Measurements from ENCODE around the gene JCAD.
"Not testable (repeated sequence)": the region's sequence is repeated elsewhere in the genome, so short reads cannot be mapped to it uniquely, and the experiment has no call there.

Gene JCAD, protein sequence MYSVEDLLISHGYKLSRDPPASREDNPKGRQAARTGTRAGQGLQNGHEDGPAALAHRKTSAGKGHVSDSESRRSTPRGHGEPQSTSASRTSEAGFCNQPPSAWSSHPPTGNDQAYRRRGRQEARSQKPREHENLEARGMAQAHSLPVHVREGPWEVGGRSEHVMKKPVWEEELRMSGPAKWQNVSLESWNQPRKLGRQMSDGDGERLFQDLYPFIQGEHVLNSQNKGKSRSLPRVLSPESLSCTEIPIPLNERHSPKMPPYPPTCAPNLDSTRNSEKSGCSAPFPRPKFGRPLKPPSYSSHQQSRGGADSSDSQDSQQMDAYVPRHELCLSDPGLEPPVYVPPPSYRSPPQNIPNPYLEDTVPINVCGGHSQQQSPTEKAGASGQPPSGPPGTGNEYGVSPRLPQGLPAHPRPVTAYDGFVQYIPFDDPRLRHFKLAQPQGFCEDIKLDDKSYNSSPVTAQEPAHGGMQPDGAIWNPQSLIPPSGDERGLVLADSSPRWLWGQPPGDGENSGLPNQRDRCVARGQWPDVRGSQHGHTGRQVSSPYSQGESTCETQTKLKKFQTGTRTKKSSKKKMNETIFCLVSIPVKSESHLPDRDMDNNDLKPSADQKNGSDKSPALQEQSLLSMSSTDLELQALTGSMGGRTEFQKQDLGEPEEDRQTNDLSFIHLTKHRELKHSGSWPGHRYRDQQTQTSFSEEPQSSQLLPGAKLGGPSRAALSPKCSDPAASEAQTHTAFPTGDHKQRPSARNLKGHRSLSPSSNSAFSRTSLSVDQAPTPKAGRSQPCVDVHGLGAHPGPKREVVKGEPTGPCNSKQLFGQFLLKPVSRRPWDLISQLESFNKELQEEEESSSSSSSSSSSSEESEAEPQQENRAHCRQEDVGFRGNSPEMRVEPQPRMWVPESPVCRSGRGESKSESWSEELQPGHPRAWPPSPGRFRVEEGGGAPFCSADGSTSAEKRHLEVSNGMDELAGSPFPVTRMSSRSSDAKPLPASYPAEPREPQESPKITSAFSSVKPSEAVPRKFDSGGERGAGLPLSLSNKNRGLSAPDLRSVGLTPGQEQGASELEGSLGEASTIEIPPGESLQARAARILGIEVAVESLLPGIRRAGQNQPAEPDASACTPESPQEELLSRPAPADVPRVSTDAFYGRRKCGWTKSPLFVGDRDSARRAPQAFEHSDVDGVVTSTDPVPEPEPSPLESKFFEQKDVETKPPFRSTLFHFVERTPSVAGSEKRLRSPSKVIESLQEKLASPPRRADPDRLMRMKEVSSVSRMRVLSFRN (N-terminal part only)

DNA sequence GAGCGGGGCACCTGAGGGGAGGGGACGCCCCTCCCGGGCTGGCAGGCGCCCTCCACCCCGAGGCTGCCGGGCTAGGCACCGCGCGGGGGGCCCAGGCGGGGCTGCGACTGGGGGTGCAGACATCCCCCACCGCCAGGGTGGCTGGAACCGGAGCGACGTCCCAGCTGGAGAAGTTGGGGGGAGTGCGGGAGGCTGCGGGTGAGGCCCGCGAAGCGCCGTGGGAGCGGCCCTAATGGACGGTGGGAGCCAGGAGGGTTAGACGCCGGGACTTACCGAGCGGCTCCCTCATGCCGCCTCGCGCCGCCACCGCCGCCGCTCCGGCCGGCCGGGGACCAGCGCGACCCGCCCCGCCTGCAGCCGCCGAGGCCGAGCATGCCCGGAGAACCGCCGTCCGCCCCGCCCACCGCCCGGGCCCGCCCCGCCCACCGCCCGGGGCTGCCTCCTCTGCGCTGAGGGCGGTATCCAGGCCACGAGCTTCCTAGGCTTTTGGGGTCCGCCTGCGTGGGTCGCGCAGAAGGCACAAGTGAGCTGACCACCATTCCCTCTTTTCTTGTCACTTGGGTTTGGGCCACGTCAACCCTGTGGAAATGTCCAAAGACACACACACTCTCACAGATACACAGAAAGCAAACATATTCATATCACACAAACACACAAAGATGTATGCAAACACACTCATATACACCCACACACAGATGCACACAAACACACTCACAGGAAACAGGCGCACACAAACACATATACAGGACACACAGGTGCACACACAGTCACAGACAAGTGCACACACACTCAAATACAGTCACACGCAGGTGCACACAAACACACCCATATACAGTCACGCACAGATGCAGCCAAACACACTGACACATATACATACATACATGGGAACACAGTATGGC is at the start of gene JCAD:
Gene JCAD (minus strand): TSS at position 378 of the 899 bp plus-strand sequence. CDS start 11,774 bp downstream, outside the sequence.
- Histone ChIP-seq H3K4me2 (peak within 1 kb of the TSS; percentile 63), H3K27me3 (ENCODE audit: insufficient read depth, low read depth) (no peaks in the 10 kb centered on the region), H3K36me3 (ENCODE audit: insufficient read depth) (no peaks in the 10 kb centered on the region), H3K9ac (no peak within 1 kb of the TSS), H3K4me1 (ENCODE audit: low read depth, poor library complexity, severe bottlenecking) (no peaks in the 10 kb centered on the region), H3K79me2 (ENCODE audit: insufficient read depth, low read depth) (no peaks in the 10 kb centered on the region), H3K4me3 (IDR thresholded peaks at IDR 0.05; ENCODE audit: insufficient read depth, low read depth, low read length) (no peak within 1 kb of the TSS), H3K27ac (no peak within 1 kb of the TSS), H2AFZ (ENCODE audit: low read depth) (peak within 1 kb of the TSS; percentile 96), H4K20me1 (ENCODE audit: insufficient read depth) (no peaks in the 10 kb centered on the region)
- TF ChIP-seq, protein P1, sequence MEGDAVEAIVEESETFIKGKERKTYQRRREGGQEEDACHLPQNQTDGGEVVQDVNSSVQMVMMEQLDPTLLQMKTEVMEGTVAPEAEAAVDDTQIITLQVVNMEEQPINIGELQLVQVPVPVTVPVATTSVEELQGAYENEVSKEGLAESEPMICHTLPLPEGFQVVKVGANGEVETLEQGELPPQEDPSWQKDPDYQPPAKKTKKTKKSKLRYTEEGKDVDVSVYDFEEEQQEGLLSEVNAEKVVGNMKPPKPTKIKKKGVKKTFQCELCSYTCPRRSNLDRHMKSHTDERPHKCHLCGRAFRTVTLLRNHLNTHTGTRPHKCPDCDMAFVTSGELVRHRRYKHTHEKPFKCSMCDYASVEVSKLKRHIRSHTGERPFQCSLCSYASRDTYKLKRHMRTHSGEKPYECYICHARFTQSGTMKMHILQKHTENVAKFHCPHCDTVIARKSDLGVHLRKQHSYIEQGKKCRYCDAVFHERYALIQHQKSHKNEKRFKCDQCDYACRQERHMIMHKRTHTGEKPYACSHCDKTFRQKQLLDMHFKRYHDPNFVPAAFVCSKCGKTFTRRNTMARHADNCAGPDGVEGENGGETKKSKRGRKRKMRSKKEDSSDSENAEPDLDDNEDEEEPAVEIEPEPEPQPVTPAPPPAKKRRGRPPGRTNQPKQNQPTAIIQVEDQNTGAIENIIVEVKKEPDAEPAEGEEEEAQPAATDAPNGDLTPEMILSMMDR (conservative IDR thresholded peaks at IDR 0.05; ENCODE audit: low read depth, low read length) = no peak

DNA sequence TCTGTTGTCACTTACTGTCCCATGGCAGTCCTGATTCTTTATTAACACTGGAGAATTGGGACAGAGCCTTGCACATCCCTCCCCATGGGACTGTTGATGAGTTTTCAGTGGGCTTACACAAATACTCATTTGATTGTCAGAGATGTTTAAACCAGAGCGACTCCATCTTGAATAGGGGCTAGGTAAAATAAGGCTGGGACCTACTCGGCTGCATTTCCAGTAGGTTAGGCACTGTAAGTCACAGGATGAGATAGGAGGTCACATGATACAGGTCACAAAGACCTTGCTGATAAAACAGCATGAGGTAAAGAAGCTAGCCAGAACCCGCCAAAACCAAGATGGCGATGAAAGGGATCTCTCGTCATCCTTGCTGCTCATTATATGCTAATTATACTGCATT is 47.6 kb upstream of the JCAD start:
- TF ChIP-seq, protein P1 (conservative IDR thresholded peaks at IDR 0.05; ENCODE audit: low read depth, low read length) = no peak

DNA sequence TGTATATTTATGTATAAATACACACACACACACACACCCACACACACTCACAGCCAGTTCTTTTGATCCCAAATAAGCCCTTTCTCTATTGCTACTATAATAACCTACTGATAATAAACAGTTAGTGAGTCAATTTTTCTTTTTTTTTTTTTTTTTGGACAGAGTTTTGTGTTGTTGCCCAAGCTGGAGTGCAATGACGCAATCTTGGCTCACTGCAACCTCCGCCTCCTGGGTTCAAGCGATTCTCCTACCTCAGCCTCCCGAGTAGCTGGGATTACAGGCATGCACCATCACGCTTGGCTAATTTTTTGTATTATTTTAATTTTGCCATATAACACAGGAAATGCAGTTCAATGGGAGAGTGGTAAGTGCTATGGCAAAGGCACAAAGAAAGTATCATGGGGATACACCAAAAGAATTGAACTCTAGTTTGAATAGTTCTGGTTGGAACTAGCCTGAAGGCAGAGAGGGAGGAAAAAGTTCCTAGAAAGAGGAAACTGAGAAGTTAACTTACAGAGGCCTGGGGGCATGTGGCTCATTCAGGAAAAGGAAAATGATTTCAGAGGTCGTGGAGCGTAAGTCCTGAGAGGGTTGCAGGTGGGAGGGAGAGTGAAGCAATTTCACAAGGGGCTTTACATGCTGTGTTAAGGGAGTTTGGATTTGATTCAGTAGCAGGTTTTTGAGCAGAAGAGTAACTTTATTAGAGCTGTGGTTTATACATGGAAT is 44.4 kb upstream of the JCAD start:
- Histone ChIP-seq H4K20me1 (ENCODE audit: insufficient read depth) (no peaks in the 10 kb centered on the region), H3K27ac (no peak overlapping the region), H3K36me3 (ENCODE audit: insufficient read depth) (no peaks in the 10 kb centered on the region), H3K4me3 (IDR thresholded peaks at IDR 0.05; ENCODE audit: insufficient read depth, low read depth, low read length) (no peak overlapping the region), H3K79me2 (ENCODE audit: insufficient read depth, low read depth) (no peaks in the 10 kb centered on the region), H3K4me2 (no peak overlapping the region), H3K4me1 (ENCODE audit: low read depth, poor library complexity, severe bottlenecking) (no peaks in the 10 kb centered on the region), H2AFZ (ENCODE audit: low read depth) (no peak overlapping the region), H3K9ac (no peak overlapping the region), H3K27me3 (ENCODE audit: insufficient read depth, low read depth) (no peaks in the 10 kb centered on the region)
- TF ChIP-seq, protein P1 (conservative IDR thresholded peaks at IDR 0.05; ENCODE audit: low read depth, low read length) = no peak

More for the DNA sequence above, 47.6 kb upstream of the JCAD start:
- no peak overlapping the region for H3K9ac ChIP-seq
- H2AFZ ChIP-seq (ENCODE audit: low read depth) = no peak overlapping the region
- H3K4me3 ChIP-seq (IDR thresholded peaks at IDR 0.05; ENCODE audit: insufficient read depth, low read depth, low read length) = no peak overlapping the region
- H3K27ac ChIP-seq = no peak overlapping the region
- H3K36me3 ChIP-seq (ENCODE audit: insufficient read depth) = no peaks in the 10 kb centered on the region
- no peaks in the 10 kb centered on the region for H3K4me1 ChIP-seq (ENCODE audit: low read depth, poor library complexity, severe bottlenecking)
- H4K20me1 ChIP-seq (ENCODE audit: insufficient read depth) = no peaks in the 10 kb centered on the region
- no peak overlapping the region for H3K4me2 ChIP-seq
- no peaks in the 10 kb centered on the region for H3K27me3 ChIP-seq (ENCODE audit: insufficient read depth, low read depth)
- H3K79me2 ChIP-seq (ENCODE audit: insufficient read depth, low read depth) = no peaks in the 10 kb centered on the region

DNA sequence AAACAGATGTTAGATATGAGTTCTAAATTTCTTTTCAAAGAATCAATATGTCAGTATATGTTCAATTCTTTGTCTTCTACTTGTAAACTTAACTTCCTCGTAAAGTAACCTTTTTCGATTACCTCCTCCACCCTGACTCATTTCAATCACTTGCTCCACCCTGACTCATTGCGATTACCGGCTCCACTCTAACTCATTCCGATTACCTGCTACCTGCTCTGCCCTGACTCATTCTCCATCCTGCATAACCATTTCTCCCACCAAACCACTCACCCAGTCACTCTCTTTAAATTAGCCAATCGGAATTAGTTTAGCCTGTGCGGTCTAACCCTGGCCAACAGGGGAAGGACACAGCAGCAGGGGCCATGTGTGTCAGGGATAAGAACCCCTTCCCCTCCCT is 40.3 kb upstream of the JCAD start:
- H3K4me1 ChIP-seq (ENCODE audit: low read depth, poor library complexity, severe bottlenecking); H3K79me2 ChIP-seq (ENCODE audit: insufficient read depth, low read depth); H3K4me2 ChIP-seq; H3K9ac ChIP-seq; H3K27me3 ChIP-seq (ENCODE audit: insufficient read depth, low read depth); H4K20me1 ChIP-seq (ENCODE audit: insufficient read depth); H3K27ac ChIP-seq; H3K36me3 ChIP-seq (ENCODE audit: insufficient read depth); H2AFZ ChIP-seq (ENCODE audit: low read depth); H3K4me3 ChIP-seq (IDR thresholded peaks at IDR 0.05; ENCODE audit: insufficient read depth, low read depth, low read length): not testable (repeated sequence)

Data from KMS-11 (cell line).